NT2/D1 (cell line): ENCODE results near the gene DRD4.

Experiments used
- YY1 ChIP-seq: IDR thresholded peaks from 2 replicates; pipeline ENCODE4 v1.6.1; 2011; ENCODE audit not compliant: insufficient read length, insufficient read depth
- ZNF274 ChIP-seq: IDR thresholded peaks from 2 replicates; pipeline ENCODE4 v1.6.1; 2011; ENCODE audit warnings: mild to moderate bottlenecking, low read depth, low read length

DNA sequence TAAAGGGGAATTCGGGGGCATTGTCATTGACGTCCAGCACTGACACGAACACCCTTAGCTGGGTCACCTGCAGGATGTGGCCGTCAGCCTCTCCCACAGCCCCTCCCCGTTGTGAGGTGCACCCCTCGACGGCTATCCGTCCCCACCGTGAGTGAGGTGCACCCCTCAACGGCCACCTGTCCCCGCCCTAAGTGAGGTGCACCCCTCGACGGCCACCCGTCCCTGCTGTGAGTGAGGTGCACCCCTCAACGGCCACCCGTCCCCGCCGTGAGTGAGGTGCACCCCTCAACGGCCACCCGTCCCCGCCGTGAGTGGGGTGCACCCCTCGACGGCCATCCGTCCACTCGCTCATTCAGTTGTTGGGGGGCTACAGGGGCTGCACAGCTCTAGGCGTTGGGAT is 15.2 kb upstream of the DRD4 start:
- TF ChIP-seq YY1 (no peak), ZNF274 (no peak)
